CD4-positive, alpha-beta T cell treated with Interferon gamma for 1 hour (primary cell): ENCODE data around the gene ULBP2.
A peak's percentile ranks its signal among the peaks of the same experiment; 100 is the strongest.
"Not testable (repeated sequence)": the region's sequence is repeated elsewhere in the genome, so short reads cannot be mapped to it uniquely, and the experiment has no call there.

ENCODE experiments used
- DNase-seq: peaks from one replicate; pipeline ENCODE4 v3.0.0-alpha.2; 2020

ULBP2 gene, protein sequence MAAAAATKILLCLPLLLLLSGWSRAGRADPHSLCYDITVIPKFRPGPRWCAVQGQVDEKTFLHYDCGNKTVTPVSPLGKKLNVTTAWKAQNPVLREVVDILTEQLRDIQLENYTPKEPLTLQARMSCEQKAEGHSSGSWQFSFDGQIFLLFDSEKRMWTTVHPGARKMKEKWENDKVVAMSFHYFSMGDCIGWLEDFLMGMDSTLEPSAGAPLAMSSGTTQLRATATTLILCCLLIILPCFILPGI

DNA sequence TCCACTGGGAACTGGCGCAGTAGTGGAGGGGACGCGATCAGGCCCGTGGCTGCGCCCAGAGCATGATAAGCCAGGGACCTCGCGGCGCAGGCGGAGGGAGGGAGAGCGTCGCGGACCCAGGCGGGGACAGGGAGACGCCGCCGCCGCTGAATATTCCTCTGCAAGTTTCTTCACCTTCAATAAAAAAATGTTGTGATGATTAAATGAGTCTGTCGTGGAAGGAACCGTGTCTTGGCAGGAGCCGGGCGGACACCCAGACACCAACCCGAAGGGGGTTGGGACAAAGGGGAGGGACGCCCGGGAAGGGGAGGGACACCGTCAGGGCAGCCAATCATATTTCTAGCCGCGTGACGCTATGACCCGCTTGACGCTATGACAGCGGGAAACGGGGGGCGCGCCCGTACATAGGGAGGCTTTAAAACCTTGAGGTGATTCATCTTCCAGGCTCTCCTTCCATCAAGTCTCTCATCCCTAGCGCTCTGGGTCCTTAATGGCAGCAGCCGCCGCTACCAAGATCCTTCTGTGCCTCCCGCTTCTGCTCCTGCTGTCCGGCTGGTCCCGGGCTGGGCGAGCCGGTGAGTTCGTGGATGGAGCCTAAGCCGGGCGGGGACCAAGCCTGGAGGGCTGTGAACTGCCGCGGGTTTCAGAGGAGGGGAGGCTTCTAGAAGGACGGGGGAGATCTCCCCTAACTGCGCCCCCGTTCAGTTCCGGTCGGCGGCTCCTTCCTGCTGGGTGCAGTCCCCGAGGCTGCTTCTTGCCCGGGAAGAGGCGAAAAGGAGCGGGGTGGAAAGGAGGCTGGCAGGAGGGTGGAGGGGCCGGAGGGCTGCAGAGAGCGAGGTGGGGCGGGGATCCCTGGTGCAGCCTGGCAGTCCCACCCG lies at the start of gene ULBP2:
Gene ULBP2 (plus strand): TSS at position 432 of the 878 bp plus-strand sequence. CDS start 59 bp downstream, at position 491.
- DNase-seq = peak; percentile 93

DNA sequence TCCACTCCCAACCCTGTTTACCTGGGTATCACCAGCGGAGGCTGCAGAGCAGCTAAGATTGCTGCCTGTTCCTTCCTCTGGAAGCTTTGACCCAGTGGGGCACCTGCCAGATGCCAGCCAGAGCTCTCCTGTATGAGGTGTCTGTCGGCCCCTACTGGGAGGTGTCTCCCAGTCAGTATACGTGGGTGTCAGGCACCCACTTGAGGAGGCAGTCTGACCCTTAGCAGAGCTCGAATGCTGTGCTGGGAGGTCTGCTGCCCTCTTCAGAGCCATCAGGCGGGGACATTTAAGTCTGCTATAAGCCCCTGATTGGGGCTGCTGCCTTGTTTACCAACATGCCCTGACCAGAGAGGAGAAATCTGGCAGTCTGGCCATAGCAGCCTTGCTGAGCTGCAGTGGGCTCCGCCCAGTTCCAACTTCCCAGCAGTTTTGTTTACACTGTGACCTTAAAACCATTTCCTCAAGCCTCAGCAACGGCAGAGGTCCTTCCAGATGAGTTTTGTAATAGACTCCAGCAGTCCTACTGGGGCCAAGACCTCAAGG lies 46.7 kb upstream of the ULBP2 start:
- DNase-seq = no peak

DNA sequence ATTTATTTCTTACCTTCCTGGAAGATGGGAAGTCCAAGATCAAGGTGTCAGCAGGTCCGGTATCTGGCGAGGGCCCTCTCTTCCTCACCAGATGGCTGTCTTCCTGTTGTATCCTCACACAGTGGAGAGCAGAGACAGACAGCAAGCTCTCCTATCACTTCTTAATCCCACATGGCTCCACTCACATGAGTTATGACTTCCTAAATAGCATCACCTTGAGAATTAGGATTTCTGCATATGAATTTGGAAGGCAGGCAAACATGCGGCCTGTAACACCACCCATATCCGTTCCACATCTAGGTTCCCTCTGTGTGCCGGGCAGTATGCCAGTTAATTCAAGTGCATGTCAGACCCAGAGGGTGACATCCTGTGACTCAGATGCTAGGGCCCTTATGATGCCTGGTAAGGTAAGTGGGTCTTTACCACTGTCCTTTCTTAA lies 46.0 kb upstream of the ULBP2 start:
- no peak for DNase-seq

DNA sequence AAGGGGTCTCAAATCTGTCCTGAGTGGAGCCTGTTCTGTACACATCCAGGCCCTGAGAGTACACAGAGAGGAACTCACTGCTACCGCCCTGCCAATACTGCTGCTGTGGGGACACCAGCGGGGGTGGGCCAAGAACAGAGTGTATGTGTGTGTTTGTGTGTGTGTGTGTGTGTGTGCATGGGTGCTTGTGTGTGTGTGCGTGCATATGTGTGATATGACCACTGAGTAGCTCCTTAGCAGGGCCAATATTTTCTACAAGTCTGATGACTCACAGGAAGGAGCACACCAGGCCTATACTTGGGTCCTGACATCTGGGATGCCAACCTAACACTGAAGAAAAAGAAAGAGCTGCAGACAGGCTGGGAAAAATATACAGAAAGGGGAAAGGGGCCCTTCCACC lies 45.3 kb upstream of the ULBP2 start:
- DNase-seq = no peak

DNA sequence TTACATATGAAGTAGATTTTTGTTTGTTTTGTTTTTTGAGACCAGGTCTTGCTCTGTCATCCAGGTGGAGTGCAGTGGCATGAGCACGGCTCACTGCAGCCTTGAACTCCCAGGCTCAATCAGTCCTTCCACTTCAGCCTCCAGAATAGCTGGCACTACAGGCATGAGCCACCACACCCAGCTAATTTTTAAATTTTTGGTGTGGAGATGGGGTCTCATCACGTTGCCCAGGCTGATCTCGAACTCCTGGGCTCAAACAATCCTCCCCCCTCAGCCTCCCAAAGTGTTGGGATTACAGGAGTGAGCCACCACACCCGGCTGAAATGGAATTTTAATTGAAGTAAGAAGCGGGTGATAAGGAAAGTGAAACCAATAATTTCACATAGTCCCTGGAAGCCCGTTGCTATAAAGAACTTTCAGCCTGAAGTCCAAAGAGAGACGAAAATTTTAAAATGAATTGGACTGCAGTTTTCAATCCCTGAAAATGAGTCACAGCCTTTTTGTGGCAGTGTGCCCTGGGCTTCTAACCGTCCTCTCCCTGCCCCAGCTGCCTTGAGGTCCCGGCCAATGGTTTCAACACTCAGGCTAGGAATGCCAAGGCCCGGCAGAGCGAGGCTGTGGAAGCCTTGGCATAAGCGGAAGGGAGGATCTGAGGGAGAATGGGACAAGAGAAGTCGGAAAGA lies 44.7 kb upstream of the ULBP2 start:
- no peak for DNase-seq

DNA sequence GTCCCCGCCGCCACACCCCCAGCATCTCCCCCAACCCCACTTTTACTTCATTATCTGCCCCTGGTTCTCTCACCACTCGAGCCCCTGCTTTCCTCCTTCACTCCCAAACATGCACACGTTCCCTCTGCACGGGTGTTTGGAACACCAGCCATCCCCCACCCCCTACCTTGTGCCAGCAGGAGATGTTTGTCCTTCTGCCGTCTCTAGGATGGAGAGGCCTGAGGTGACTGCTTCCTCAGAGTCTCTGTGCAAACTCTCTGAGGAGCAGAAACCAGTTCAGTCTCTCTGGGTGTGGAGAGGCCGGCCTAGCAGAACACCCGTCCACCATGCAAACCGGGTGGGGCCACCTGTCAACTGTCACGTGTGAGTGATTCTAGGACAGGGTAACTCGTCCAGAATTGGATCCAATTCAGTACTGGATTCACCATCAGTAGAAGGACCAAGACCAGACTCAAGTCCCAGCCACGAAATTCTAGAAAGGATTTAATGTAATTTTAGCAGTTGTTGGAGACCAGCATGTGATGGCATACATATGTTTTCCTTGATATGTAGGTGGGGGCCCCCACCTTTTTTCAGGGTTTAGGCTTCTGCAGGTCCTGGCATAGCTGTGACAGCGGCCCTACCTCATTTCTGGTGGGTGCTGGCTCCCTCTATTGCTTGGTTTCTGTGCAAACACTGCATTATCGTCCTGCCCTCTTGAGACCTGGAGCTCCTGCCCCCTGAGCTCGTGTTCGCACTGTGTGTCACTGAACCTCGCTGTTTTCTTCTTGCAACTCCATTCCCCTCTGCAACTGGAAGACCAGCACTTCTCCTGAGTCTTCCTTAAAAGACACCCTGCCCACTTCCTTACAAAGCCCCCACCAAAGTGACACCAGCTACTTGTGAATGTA lies 43.7 kb upstream of the ULBP2 start, which contains the start of gene RAET1E:
Gene RAET1E (minus strand): TSS at position 259 of the 890 bp plus-strand sequence. CDS start 7,212 bp downstream, outside the sequence.
- DNase-seq = no peak

DNA sequence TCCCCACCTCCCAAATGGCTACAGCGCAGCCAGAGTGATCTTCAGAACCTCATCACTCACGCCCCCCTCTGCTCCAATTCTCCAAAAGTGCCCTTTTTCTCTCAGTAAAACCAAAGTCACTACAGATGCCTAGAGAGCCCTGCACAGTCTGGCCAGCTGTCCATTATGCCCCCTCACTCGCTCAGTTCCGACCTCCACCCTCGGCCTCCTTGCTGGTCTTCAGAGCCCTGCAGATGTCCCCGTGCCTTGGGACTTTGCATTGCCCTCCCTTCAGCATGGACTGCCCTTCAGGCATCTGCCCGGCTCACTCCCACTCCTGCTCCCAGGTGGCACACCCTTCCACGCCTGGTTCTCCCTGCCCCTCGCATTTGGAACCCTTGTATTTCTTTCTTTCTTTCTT lies 42.8 kb upstream of the ULBP2 start:
- no peak for DNase-seq

DNA sequence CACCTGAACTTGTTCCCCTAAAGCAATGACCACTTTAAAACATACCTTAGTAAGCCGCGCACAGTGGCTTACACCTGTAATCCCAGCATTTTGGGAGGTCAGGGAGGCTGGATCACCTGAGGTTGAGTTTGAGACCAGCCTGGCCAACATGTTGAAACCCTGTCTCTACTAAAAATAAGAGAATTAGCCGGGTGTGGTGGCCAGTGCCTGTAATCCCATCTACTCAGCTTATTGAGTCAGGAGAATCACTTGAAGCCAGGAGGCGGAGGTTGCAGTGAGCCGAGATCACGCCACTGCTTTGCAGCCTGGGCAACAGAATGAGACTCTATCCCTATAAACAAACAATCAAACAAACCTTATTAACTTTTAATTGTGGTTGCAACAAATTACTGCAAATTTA lies 42.3 kb upstream of the ULBP2 start:
- DNase-seq = no peak

DNA sequence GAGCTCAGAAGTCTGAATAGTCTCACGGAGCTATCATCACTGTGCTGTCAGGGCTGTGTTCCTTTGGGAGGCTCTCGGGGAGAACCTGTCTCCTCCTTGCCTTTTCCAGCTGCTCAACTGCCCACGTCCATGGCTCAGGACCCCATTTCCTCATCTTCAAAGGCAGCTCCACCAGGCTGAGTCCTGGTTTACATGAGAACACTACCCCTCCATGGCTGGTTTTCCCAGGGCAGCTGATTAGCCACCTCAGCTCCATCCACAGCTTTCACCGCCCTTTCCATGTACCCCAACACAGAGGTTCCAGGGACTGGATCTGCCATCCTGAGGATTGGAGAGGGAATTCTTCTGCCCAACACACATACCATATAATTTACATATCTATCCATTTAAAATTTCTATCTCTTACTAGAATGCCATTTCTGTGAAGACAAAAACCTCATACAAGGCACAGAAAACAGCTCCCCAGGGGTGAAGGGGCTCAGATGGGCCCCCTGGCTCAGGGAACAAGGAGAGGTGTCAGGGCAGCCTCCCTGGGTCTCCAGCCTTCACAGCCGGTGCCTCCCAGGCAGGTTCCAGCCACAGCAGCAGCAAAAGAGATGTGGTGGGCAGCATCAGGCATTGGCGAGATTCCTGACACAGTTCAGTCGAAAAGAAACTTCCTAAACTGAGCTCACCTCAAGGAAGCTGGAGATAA lies 41.7 kb upstream of the ULBP2 start:
- DNase-seq = no peak

DNA sequence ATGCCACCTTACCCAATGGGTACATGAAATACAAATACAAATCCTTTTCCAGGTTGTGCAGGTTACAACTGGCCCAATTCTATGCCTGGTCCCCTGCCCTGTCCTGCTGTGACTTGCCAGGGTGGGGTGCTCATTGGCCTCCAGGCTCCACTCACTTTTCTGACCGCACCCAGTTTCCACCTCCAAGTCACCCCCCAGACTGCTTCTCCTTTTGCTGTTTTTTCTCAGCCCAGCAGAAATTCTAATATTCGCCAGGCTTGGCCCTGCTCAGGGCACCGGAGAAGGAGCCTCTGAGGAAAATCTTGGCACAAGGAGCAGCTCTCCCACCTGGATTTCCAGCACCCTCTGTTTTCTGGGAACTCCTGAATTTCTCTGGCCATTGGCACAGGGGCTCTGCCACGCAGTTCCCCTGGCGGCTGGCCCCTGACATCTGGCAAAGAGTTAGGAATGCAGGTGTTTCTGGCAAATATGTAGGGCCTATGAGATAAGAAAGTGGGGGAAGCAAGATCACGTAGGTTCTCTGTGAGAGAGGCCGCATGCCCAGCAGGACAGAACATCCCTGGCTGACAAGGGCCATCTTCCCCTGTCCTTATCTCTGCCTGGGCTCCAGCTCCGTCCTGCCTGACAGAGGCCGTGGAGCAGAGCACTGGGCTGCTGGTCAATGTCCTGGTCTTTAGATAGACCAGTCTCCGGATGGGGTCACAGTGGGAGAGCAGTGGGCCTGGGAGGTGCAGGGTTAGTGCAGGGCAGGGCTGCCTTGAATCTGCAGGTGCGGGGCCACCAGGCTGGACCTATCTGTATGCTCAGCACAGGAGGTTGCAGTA lies 41.0 kb upstream of the ULBP2 start:
- no peak for DNase-seq

DNA sequence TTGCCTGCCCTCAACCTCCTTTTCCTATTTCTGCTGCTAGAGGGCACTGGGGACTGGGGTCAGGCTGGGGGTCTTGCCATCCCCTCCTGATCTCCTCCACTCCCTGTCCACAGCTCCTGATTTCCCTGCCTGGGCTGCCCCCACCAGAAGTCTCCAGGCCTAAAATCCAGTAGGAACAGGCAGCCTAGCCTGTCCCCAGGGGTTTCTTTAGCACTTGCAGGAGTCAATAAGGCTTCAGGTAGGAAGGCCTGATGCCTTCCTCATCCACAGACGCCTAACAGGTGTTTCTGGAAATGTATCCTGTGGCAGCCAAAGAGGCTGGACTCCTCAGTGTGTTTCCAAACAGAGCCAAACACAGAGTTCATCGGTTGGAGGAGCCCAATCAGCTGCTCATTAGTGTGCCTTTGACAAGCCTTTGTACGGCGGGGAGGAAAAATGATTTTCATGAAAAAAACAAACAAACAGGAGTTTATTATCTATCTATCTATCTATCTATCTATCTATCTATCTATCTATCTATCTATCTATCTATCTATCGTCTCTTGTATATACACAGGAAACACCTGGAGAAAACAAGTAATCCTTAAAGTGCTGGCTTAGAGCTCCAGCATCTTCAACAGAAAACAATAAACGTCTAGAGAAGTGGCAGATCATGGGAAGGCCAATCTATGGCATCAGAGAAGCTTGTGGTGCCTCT lies 40.2 kb upstream of the ULBP2 start:
- DNase-seq = no peak

DNA sequence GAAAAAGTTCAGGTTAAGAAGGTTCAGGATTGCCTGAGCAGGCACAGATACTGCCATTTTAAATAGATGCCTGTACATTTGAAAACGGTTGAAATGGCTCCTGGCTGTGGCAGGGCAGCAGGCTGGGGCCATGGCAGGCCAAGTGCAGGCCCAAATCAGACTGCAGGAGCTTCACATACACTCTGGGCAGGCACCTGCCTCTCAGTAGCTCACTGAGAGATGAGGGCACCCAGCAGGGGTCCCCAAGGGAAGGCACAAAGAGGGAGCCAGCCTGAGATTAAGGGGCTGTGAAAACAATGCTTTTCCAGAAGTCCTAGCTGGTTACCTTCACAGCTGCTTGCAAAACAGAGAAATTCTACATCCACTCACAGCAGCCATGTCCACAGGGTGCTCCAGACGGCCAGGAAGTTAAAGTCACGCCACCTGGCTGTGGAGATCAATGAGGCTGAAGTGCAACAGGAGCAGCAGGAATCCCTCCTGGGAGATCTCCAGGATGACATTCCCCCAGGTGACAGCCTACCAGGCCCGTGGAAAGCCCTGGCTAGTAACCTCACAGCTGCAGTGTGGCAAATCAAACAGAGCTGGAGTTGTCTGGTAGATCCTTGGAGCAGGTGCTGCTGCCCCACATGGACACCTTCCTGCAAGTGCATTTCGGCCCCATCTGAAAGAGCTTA lies 37.7 kb upstream of the ULBP2 start:
- DNase-seq = no peak

DNA sequence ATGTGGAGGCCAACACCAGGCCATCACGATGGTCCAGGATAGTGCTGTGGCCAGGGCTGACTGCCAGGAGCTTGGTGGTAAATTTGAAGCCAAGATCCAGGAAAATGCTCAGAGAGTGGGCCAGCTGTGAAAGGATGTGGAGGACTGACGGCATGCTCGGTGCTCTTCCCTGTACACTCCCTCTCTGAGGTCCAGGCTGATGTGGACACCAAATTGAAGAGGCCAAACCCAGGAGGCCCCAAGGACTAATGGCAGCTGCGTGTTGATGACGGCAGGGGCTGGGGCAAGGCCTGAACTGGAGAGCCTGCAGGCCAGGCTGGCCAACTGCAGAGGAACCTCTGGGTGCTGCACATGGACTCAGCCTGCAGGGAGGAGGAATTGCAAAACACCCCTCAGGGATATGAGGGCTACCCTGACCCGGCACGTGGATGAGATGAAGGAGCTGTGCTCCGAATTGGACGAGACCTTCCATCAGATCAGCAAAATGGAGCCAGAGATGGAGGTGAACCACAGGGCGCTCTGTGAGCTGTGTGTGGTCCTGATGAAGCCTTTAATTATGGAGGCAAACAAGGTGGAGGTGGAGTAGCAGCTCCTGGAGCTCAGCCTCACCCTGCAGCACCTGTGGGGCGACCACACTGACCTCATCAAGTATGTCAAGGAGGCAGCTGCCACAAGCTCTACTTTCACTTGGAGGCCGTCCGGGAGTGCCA lies 37.0 kb upstream of the ULBP2 start:
- DNase-seq = no peak

DNA sequence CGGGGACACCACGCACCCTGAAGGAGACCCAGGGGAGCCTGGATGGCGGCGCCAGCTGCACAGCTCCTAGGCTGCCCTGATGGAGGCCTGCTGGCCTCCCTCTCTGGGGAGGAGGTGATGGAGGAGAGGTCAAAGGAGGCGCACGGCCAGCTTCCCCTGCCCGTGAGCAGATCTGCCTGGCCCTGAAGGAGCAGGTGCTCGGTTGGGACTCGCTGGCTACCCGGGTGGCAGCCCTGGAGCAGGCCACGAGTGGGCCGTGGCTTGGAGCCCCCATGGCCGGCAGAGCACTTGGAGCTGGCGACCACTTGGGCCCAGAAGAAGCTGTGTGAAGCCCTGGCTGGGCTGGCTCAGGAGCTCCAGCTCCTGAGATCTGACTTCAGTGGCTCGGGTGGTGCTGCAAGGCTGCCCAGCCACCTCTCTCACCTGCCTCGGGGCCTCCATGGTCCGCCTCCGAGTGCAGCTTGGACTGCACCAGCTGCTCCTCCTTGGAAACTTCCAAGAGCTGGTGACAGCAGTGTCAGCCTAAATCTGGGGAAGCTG lies 36.4 kb upstream of the ULBP2 start:
- no peak for DNase-seq

DNA sequence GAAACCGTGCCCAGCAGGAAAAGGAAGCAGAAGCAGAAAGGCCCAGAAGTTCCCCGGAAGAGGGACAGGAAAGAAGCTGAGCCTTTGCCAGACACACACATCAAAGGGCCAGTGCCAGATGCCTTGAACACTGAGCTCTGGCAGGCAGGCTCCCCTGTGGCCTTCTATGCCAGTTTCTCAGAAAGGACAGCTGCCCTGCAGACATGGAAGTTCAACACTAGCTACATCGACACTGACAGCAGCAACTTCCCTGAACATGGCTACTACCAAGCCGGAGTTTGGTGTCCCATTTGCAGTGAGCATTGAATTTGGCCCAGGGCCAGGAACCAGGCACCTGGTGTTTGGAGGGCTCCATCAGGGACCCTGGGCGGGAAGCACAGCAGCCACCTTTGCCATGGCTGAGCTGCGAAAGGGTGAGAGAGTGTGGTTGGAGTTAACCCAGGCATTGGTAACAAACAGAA lies 35.9 kb upstream of the ULBP2 start:
- no peak for DNase-seq

DNA sequence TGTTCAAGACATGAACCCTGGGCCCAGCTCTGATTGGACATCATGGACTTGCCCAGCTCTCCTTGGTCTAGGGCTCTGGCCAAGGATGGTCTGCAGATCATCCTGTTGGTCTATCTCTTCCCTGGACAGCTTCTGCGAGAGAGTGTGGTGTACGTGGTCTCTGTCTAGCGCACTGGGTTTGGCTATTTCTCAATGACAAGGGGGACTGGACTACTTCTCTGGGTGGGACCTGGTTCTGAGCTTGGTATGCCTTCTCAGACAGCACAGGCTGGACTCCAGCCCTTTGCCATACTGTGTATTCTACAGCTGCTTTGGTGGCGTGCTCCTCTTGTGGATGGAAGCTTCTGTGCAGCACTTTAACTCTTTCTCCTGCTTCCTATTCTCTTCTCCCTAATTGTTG lies 35.4 kb upstream of the ULBP2 start:
- DNase-seq = no peak

DNA sequence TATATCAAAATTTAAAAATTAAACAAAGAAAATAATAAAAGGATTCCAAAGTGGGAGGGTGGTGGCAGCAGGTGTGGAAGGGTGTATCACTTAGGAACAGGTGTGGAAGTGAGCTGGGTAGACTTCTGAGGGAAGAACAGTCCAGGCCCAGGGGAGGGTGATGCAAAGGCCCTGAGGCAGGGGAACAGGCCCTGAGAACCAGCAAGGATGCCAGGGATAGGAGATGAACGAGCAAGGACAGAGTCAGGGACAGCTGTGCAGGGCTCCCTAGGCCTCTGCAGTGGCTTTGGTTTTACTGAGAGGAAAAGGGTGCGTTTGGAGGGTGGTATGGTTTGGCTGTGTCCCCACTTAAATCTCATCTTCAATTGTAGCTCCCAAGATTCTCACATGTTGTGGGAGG lies 34.5 kb upstream of the ULBP2 start:
- DNase-seq = no peak

DNA sequence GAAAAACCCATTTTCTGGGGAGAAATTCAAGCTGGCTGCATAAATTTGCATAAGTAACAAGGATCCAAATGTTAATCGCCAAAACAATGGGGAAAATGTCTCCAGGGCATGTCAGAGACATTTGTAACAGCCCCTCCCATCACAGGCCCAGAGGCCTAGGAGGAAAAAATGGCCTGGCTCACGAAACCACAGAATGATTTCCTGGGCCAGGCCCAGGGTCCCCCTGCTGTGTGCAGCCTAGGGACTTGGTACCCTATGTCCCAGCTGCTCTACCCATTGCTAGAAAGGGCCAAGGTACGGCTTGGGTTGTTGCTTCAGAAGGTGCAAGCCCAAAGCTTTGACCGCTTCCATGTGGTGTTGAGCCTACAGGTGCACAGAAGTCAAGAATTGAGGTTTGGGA lies 33.3 kb upstream of the ULBP2 start:
- DNase-seq = not testable (repeated sequence)
